Measurements from ENCODE around the gene SRGAP2C.
"Not testable (repeated sequence)": the region's sequence is repeated elsewhere in the genome, so short reads cannot be mapped to it uniquely, and the experiment has no call there.

- TF ChIP-seq EZH2 (IDR thresholded peaks at IDR 0.05; ENCODE audit: low read length); CTCF (optimal IDR thresholded peaks at IDR 0.05 in 1 of 3, IDR thresholded peaks at IDR 0.05 in 1 of 3, conservative IDR thresholded peaks at IDR 0.05 in 1 of 3; ENCODE audit: extremely low read depth in 1 of 3, insufficient read depth in 2 of 3, low read length in 3 of 3): not testable (repeated sequence)
These were observed 161.9 kb downstream of the SRGAP2C start for GRCh38 chr1:121346654-121347053.
